Suprapubic skin (tissue), 3 donors: ENCODE data around the gene COL26A1.

Experiments used
- CTCF ChIP-seq, 2 donors: fragments of 200-600 bp in 1 of 2; fragments of 450-650 bp in 1 of 2; sonication (generic) in 1 of 2; IDR thresholded peaks; one replicate each; pipeline ENCODE4 v1.5.1; 2016 to 2019; ENCODE audit warnings: antibody characterized with exemption in 2 of 2, mild to moderate bottlenecking in 1 of 2, moderate library complexity in 1 of 2
- EP300 ChIP-seq: sonication (generic); formaldehyde crosslinking; IDR thresholded peaks from one replicate; pipeline ENCODE4 v1.6.1; 2017; ENCODE audit warnings: antibody characterized with exemption

- TF ChIP-seq CTCF (IDR thresholded peaks at IDR 0.05) = no peak
- TF ChIP-seq EP300 = no peak
These were observed 175.4 kb downstream of the COL26A1 start for GRCh38 chr7:101537935-101538595.
